GM18907 (cell line): Measurements from ENCODE around the gene FMNL2.
"Not testable (repeated sequence)": the region's sequence is repeated elsewhere in the genome, so short reads cannot be mapped to it uniquely, and the experiment has no call there.

Experiments used
- ATAC-seq: cut with Tn5 transposase; IDR thresholded peaks from one replicate; pipeline ENCODE4 v1.9.1; 2021; ENCODE audit warnings: mild to moderate bottlenecking, moderate library complexity; ENCODE audit not compliant: unreplicated experiment

The FMNL2 gene

DNA sequence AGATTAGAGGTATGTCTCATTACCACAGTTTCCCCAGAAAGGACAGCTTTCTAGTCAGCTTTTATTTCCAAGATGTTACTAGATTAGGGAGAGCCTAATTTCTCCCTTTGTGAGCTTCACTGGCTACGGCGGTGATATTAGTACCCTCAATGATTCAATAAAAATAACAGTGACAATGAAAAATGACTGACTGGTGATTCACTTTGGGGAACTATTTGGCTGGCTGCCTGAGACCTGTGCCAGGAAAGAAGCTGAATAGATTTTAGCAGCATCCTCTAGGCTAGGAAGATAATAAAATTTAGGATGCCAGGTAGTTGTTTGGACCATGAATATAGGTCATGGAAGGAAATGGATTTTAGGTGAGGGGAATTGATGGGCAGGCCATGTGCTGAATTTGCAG, 178.7 kb downstream of the FMNL2 start:
- no peak for ATAC-seq

DNA sequence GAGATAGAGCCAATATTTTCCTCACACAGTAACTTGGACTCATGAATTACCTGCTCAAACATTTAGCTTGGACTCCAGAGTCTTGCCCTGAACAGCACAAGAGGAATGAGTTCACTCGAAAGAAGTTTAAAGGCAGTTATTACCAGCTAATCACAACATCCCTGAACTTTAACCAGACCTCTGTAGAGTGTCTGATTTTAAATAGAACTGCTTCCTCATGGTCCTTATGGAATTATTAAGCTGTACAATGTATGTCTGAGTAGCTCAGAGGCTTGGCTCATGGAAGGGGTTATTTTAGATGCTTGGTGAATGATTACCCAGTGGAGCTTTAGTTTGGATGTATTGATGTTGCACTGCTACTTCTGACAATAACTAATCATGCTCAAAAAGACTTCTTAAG, 183.1 kb downstream of the FMNL2 start:
- no peak for ATAC-seq

DNA sequence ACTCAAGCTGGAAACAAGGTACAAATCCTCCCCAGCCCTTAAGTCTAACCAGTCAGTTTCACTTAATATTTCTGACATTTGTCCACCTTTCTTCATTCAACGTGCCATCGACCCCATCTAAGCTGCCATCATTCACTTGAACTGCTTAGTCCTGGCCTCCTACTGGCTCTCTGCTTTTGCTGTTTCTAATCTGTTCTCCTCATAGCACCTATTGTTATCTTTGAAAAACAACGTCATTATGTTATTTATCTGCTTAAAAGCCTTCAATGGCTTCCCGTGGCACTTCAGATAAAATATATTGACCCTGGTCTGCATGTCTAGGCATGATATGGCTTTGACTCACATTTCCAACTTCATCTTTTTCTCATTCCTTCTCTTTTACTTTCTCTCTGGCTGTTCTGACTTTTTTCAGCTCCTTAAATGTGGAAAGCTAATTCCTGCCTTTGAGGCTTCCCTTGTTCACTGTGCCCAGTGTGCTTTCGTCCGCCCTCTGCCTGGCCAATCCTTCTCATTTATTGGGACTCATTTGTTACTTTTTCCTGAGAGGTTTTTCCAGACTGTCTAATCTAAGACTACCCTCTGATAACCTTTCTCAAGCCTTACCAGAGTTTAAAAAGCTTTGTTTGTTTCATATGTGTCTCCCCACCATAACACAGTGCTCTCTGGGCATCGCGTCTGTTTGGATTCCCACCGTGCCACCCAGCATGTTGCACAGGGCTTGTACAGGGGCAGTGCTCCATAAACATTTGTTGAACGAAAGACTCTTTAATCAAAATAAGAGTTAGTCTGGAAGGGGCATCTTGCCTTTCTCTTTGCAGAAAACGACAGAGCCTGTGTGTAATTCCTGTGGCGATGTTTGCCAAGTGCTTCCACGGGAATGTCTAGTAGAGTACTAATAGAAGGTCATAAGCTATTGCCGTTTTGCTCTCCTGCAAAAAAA, 183.9 kb downstream of the FMNL2 start:
- ATAC-seq = no peak

DNA sequence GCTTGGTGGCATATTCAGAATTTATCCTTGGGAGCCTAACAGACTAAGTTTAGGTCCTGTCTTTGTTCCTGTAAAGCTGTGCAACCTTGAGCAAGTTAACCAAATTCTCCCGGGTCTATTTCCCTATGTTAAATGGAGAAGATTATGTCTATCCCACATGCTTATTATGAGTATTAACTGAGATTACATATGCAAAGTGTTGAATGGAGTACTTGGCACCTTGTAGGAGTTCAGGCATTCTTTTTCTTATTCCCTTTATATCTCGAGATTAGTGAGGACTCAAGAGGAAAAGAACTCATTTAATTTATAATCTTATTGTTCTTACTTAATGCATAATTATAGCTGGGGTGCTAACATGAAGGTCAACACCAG, 184.6 kb downstream of the FMNL2 start:
- ATAC-seq = no peak

DNA sequence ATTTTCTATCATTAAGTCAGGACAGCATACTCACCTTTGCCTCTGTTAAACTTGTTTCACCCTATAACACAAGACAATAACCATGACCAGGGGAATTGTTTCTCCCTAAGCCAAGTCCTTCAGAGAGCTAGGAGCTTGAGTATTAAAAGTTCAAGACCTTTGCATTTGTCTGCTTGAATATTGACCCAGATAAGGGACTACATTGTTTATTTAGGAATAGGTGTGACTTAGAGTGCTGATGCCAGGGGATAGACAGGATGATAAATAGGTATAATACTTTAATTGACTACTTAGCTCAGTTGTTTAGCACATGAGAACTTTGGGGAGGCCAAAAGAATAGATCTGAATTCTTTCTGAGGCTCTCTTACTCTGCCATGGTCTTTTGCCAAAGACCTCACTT, 185.8 kb downstream of the FMNL2 start:
- ATAC-seq = no peak

DNA sequence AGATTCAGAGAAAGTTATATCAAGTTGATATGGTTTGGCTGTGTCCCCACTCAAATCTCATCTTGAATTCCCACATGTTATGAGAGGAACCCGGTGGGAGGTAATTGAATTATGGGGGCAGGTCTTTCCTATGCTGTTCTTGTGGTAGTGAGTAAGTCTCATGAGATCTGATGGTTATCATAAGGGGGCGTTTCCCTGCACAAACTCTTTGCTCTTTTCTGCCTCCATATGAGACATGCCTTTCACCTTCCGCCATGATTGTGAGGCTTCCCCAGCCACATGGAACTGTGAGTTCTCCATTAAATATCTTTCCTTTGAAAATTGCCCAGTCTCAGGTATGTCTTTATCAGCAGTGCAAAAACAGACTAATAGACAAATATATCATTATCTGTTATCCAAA, 187.5 kb downstream of the FMNL2 start:
- ATAC-seq = not testable (repeated sequence)

DNA sequence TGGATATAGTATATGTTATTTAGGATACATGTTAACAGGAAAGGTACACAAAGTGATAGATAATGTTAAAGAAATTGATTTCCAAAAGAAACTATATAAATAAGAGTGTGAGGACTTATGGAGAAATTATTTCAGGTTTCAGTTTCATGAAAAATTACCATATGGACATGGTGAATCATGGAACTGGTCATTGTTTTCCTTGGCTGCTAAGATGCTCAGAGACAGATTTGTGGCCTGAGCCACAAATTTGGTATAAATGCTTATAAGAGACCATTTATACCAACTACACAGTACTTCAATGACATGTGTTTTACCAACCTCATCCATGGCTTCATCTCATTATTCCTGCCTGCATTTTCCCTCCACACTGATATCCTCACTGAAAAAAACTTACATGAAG, 188.1 kb downstream of the FMNL2 start:
- ATAC-seq = no peak

DNA sequence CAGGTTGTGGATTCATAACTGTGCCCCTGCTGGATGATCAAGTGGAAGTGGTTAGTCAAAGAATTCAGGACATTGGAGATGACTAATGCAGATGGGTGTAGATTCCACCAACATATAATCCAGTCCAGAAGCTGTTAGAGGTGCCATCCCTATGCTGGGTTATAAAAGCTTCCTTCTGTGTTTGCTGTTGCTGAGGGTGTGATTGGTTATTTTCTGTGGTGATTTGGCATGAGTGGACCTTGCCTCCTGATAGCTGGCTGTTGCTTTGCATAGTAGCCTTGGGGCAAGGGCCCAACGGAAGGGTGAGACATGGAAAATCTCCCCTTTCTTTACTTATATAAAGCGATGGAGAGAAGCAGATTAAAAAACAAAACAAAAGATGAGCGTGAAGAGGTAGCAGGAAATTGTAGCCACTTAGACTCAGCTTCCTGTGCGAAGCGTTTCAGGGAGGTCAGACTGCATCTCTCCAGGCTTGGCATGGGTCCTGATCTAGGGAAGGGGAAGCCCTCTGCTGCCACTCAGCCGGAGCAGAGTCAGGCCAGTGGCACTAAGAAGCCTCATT, 190.4 kb downstream of the FMNL2 start:
- ATAC-seq = no peak

DNA sequence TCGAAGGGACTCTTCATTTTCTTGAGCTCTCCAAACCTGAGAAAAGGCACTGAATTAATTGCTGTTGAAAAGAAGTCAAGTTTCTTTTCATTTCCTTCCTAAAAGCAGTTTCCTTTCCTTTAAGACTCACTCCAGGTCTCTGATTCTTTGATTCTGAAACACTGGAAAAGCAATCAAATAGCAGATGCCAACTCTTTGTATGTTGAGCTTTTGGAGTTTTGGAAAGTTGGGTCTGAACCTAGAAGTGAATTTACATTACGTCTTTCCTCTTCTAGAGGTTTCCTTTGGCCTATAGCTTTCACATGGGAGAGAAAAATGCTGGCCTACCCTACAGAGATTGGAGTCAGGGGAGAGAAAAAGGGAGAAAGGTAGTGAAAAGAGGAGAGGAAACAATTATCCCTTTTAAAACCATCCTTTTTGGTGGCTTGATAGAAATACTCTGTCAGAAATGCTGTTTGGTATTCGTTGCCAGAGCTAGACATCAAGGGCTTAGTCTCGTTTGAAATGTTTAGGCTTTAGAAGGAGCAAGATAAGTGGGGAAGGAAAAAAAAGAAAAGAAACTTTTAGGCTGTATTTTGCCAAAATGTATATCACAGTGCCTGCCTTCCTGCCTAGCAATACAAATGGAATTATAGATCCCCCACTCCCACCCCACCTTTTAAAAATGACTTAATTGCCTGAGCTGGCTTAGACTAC, 194.6 kb downstream of the FMNL2 start:
- no peak for ATAC-seq

DNA sequence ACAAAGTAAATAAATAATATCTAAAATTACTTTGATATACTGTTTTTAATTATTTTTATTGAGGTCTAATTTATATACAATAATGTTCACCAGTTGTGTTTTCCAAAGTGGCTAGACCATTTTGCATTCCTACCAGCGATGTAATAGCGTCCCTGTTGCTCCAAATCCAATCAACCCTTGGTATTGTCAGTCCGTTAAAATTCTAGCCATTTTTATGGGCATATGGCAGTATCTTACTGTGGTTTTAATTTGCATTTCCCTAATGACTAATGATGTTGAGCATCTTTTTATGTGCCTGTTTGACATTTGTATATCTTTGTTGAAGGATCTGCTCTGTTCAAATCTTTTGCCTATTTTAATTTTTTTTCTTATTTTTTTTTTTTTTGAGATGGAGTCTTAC, 197.3 kb downstream of the FMNL2 start:
- ATAC-seq = no peak

DNA sequence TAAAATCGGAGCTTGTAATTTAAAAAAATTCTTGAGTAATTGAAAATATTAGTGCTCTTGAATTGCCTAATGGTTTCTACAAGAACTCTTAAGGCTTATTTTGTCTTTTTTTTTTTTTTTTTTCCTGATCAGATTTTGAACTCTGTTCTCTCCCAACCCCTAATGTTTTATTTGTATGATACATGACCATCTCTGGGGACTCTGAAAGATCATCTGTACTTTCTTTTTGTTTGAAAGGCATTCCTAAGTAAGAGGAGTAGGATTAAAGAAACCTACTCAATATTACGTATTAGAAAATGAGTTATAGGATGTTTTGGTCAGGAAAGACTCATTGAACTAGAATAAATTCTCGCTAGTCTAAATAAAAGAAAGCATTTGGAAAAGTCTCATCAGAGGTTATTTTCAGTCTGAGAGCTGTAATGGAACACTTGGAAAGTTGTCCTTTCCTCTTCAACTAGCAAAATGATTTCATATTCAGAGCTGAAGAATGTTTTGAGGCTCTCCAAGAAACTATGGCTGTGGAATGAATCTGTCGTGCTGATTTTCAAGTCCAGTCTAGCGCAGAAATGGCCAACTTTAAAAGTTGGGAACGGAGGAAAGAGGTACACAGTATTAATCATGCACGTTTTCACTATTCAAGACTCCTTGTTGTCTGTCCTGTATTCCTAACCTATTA, 199.6 kb downstream of the FMNL2 start:
- no peak for ATAC-seq

DNA sequence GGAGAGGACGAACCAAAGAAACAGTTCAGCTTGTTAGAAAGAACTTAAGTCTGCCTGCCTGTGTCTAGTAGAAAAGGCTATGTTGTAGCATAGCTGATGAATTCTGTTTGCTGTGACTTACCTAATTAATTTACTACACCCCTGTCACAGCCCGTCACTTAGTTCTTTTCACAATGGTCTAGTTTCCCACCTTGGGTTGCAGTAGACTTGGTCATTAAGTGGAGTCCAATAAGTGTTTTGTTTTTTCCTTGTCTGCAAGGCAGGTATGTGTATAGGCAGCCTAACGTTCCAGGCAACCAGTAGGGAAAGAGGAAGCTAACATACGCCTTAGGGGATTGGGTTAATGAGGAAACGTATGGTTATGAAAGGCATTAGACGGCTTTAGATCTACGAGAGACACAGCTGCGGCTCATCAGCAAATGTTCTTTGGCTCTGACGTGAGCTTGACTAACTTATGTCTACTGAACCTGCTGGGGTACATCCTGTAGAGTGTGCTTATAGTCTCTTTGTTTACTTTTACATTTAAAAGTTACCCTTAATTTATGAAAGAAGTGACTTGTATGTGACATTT, 202.2 kb downstream of the FMNL2 start:
- no peak for ATAC-seq

DNA sequence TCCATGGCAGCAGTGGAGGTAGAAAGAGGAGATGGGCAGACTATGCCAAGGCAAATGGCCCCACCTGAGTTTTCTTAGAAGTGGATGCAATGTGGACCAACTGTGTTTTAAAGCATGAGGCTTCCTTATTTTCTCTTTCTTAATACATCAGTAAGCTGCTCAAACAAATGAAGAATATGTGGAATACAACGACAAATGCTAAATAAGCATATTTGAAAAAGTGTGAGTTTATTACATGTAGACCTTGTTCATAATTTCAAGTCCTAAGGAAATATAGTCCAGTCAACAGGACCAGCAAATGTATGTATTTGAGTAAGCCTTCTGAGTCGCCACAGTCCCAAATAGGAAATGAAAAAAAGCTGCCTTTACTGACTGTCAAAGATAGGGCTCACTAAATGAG, 204.4 kb downstream of the FMNL2 start:
- ATAC-seq = no peak

DNA sequence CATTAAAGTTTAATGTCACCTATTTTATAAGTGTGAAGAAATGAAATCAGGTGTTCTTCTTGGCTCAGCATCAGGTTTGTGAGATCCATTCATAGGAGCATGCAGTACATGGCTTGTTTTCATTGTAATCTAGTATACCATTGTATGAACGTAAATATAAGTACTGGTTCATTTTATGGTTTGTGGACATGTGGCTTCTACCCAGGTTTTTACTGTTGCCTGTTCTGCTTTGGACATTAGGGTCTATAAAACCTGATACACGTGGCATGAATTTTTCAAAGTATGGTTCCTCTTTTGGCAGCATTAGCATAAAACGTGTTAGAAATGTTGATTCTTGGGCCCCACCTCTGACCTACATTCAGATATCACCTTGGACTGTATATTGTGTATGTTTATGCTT, 206.7 kb downstream of the FMNL2 start:
- no peak for ATAC-seq

DNA sequence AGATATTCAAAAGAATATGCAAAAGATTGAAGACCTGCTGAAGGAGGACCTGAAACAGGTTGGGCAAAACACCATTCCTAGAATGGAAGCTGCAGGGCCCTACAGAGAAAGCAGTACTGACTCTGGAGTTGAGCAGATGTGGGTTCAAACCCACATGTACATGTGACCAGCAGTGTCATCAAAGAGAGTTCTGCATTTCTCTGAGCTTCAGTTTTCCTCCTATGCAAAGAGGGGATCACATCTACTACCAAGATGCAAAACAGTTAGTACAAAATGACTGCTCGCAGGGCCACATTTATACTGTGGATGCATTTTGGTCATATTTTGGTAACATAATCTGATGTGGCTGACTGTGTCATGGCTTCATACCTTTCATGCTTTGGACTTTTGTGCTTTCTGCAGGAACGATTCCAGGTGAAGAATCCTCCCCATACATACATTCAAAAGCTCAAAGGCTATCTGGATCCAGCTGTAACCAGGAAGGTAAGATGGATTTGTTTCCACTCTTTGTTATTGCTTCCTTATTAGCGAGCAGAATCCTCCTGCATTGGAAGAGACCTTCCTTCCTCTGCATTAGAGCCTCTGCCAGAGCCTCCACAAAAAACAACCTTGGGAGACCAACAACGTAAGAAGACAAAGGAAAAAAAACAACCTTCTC, 207.5 kb downstream of the FMNL2 start:
- no peak for ATAC-seq

DNA sequence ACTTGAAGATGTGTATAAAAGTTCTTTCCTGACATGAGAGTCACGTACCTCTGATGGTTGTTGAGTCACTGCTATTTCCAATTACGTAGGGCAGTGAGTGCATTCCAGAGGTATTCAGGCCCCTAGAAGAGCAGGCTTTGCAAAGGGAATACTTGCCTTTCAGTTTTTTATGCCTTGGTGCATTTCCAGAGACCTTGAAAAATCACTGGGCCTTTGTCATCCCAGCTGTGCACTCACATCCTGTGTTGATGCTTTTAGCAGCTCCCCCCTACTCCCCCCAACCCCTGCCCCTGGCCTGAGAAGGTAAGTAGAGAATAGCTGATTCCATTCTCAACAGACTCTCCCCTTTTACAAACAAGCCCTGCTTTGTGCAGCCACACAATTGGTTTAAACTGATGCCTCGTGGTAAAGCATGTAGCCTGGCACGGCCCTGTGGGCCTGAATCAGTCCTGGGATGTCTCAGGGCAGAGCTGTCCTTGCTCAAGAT, 208.1 kb downstream of the FMNL2 start:
- ATAC-seq = no peak

DNA sequence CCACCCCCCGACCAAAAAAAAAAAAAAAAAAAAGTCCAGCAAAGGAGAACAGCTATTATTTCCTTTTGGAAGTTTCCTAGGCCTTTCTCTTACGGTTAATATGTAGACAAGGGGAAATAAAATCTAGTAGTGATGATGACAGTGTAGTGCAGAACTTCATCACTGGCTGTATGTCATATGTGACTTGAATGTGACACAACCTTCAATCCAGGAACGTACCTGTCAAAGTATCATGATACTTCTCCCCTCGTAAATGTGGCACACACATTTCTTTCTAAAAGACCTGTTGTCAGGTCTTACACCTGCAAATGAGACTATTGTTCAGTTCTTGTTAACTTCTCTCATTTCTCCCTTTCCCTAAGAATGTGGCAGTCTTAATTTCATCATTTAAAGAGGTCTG, 208.7 kb downstream of the FMNL2 start:
- no peak for ATAC-seq

DNA sequence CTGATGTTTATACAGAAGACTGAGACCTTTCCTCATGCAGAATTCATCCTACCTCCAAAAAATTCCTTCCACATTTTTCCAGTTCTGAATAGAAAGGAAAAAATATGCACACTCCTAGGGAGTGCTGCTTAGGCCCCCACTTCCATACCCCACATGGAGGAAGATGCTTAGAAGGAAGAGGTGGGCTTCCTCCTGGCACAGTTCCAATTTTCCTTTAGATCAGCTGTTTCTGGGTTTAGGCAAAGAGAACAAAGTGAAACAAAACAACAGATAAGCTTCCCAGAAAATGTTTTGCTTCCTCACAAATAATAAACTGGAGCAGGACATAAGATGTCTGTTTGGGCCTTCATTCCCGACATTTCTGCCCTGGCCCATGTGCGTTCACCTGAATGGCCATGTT, 209.7 kb downstream of the FMNL2 start:
- ATAC-seq = no peak

DNA sequence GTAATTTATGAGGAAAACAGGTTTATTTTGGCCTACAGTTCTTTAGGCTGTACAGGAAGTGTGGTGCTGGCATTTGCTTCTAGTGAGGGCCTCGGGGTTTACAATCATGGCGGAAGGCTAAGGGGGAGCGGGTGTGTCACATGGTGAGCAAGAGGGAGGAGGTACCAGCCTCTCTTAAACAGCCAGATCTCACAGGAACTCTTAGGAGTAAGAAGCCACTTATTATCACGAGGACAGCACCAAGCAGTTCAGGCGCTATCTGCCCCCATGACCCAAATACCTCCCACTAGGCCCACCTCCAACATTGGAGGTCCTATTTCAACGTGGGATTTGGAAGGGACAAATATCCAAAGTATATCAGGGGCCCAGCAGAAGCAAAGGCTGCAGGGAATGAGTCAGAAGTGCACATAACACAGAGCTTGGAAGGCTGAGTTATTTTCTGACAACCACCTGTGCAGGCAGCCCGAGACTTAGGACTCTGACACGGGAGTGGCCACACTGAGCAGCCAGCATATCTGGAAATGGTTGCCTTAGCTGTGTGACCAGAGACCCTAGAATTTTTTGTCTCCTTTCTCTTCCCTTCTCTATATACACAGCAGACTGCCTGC, 211.4 kb downstream of the FMNL2 start:
- ATAC-seq = no peak
